ENCODE measurements around the gene TSR2.

The TSR2 gene, protein sequence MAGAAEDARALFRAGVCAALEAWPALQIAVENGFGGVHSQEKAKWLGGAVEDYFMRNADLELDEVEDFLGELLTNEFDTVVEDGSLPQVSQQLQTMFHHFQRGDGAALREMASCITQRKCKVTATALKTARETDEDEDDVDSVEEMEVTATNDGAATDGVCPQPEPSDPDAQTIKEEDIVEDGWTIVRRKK

DNA sequence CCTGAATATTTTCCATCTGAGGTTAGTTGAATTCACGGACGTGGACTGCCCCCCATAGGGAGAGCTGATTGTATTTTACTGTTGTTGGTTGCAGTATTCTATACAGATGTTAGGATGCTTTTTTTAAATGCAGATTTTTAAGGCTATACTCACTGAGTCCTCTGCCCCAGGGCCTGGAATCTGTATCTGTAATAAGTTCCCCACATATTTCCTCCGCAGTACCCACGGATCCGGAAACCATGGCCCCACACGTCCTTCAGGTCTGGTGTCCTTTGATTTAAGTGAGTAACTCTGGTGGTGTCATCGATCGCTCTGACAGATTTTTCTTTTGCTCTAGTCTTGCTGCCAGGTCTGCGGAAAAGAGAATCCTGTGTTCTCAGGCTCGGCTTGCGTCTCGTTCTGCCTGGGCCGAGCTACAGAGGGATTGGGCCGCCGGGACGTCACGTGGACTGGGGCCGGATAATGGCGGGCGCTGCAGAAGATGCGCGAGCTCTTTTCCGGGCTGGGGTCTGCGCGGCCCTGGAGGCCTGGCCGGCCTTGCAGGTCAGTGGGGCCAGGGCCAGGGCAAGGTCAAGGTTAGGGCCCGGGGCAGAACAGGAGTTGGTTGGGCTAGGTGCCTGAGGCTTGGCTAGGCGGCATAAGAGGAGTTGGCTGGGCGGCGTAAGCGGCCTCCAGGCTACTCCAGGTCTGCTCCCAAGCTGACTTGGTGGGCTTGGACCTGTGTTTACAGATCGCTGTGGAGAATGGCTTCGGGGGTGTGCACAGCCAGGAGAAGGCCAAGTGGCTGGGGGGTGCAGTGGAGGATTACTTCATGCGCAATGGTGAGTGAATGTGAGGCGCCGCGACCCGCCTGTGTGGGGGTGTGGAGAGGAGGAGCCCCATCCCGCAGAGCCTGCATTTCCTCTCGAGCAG, at the start of gene TSR2:
TSS of gene TSR2 (plus strand) at position 445 of the 912 bp plus-strand sequence. CDS start at position 463, 18 bp downstream.
- peak; percentile 91 for DNase-seq

DNA sequence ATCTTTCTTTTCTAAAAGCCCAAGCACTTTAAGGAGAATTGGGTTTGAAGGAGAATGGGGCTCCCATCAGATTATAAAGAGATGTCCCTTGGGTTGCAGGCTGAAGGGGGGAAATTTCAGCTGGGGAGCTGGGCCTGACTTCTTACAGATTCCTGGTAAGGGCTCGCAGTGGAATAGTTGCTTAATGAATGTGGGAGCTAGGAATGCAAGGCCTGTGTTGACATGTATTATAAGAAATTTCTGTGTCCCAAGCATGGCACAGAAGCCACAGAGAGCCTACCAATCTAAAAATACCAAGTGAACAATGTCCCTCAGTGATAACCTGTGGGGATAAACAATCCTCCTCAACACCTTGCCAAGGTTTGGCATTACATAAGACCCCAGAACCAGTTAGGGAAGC, 43.1 kb upstream of the TSR2 start:
- DNase-seq = no peak

DNA sequence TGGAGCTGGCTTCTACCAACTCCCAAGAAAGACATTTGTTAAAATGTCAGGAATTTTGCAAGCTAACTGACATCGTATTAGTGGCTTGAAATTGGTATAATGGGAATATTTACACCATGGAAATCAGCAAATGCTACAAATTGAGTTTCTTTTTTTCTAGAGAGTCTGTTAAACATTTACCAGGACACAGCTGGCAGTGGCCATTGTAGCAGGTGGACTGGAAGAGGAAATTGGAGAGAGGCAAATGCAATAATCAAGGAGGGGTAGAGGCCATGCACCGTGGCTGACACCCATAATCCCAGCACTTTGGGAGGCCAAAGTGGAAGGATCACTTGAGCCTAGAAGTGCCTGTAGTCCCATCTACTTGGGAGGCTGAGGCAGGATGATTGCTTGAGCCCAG, 32.9 kb upstream of the TSR2 start:
- no peak for DNase-seq

DNA sequence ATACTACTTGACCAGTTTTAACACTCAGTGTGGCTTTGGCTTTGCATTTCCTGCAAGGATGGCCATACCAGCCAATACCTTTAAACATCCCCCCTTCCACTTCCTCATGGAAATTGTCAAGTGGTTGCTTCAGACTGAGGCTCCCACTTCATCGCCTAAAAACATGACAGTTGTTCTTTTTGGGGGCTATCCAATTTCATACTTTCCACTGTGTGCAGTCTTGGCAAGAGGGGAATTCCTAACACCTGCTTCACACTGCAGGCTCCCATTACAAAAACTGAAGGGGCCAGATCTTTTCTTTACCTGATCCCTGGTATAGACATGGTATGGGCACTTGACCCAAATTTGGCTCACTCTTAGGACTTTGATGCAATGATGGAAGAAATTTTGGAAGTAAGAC, 28.5 kb upstream of the TSR2 start:
- DNase-seq = no peak

DNA sequence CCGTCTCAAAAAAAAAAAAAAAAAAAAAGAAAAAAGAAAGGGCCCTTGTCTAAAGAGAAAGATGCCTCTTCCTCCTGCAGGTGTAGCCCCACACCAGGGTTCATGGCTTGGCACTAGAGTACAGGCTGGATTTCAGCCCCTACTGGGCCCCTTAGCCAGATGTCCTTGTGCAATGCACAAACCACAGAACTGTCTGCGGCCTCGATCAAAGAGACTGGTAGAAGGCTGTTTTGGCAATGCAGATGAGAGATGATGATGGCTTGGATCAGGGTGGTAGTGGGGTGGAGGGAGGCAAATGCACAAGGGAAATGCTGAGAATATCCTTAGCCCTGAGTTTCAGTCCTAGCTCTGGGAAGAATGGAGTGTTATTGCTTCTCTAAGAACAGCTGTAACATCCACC, 26.5 kb upstream of the TSR2 start:
- DNase-seq = no peak

DNA sequence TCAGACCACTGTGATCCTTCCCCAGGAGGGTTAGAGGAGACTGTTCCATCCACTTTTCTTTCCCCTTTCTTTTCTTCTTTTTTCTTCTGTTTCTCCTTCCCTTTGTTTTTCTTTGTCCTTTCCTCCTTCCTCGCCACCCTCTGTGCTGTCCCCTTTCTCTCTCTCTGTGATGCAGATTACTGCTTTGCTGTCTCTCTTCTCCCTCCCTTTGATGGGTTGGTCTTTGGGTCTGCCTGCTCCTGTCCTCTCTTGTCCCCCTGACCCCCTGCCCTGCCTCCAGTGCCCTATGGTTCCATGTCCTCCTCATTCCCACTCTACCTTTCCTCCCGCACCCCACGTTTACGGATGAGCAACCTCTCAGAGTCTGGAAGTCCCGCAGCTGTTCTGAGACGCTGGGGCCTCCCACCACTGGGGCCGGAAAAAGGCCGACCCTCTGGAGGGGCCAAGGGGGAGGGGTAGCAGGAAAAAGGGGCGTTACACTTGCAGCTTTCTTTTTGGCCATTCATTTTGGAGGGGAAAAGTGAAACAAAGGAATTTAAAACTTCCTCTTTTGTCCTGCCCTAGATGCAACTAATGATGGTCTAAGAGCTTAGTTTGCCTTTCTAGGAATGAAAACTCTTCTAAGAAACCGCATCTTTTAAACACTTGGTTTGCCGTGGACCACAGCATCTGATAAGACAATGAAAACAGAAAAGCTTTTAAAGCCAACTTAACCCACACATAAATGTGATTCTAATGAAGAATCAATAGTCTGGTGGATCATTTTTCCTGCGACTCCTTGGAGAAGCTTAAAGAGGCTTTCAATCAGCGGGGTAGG, 24.5 kb upstream of the TSR2 start:
- no peak for DNase-seq

DNA sequence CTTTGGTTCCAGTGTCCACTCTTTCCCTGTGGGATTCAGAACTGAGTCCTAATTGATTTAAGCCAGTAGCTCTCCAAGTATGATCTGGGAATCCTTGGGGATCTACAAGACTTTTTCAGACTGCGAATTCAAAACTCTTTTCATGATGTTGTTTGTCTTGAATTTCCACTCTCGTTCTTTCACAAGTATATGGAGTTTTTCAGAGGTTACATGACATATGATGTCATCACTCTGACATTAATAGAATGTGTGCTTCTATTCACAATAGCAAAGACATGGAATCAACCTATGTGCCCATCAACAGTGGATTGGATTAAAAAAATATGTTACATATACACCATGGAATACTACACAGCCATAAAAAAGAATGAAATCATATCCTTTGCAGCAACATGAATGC, 23.2 kb upstream of the TSR2 start:
- no peak for DNase-seq

DNA sequence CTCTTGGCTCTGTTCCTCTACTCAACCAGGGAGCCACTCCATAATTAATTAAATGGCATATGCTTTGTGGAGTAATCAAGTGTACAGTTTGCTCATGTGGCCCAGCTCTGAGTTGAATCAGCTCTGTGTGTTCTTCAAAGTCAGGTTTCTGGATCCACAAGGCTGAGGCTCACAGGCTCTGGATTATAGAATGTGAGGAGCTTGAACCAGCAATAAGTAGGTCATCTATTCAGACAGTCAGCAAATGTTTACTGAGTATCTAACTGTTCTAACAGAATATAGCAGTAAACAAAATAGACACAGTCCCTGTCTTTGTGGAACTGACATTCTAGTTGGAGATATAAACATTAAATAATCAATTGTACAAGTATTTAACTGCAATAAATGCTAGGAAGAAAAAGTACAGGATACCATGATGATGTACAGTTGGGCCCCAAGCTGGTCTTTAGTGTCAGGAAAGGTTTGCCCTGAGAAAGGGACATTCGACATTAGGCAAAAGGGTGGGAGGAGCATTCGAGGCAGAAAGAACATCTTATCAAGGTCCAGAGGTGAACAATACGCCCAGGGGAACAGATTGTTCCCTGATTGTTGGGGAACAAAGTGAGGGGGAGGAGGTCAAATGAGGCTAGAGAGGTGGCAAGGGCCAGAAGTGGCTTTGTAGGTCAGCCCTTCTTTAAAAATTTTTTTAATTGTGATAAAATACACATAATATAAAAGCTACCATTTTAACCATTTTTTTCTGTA, 20.5 kb upstream of the TSR2 start:
- DNase-seq = no peak

DNA sequence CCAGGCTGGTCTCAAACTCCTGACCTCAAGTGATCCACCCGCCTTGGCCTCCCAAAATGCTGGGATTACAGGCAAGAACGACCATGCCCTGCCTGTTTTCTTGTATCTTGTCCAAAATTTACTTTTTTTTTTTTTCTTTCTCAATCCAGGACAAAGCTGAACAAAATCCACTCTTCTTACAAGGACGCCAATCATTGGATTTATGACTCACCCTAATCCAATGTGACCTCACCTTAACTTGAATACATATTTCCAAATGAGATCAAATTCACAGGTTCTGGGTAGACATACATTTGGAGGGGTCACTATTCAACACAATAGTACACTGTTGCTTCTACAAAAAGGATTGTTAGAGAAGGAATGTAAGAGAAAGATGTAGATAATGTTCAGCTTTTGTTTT, 18.0 kb upstream of the TSR2 start:
- no peak for DNase-seq

DNA sequence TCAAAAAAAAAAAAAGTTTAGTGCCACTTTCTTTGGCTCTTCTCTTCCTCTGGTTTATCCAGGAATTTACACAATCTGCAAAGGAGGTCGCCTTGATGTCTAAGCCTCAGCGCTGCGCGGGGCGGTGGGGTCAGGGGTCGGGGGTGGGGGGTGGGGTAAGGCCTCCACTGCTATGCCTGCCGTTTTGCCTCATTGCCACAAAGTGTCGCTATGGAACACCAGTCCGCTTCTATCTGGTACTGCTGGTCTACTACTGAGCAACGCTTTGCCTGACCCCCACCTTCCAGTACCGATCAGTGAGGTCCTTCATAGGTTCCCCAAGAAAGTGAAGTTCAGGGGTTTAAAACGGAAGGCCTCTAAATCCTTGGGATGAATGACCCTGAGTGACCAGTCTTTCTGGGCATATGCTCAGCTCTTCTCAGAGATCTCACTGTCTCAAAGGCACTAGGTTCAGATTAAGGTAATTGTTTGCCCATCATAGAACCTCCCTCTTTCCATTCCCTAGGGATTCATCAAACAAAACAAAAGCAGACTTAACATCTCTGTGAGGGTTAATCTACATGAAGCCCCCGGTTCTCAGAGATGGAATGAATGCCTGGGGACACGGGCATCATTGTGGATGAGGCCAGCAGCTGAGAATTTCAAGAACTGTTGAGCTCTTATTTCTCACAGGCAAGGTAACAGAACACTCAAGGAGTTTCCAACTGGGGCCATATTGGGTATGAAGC, 16.9 kb upstream of the TSR2 start:
- DNase-seq = peak; percentile 59

DNA sequence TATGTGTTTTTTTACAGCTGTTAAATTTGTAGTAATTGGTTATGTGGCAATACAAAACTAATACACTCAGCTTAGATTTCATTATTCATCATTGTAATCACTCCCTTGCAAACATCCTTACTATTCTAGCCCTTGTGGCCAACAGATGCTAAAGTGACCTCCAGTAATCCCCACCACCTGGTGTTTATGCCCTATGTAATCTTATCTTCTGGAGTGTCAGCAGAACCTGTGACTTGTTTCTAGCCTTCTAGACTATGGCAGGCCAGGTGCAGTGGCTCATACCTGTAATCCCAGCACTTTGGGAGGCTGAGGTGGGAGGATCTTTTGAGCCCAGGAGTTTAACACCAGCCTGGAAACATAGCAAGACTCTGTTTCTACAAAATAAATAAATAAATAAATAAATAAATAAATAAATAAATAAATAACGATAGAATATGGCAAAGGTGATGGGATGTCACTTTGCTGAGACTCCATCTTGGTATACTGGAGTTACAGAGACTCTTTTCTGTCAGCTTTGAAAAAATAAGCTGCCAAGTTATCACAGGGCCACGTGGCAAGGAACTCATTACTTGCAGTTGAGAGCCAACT, 12.3 kb upstream of the TSR2 start:
- DNase-seq = no peak

DNA sequence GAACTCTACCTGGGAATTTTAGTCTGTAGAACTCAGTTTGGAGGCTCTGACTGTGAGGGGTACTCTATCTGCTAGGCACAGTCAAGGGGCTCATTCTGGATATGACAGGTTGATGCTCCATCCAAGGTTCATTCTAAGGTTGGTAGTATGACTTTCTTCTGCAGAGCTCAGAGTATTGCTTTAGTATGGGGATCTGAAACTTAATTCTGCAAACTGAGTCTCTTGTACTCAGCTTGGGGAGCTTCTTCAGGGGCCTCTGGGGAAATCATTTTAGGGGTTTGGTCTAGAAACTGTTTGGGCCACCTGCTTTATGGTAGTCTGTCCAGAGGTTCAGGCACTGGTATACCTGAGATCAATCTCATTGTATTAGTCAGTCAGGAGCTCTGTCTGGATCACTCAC, 9.7 kb upstream of the TSR2 start:
- DNase-seq = no peak

DNA sequence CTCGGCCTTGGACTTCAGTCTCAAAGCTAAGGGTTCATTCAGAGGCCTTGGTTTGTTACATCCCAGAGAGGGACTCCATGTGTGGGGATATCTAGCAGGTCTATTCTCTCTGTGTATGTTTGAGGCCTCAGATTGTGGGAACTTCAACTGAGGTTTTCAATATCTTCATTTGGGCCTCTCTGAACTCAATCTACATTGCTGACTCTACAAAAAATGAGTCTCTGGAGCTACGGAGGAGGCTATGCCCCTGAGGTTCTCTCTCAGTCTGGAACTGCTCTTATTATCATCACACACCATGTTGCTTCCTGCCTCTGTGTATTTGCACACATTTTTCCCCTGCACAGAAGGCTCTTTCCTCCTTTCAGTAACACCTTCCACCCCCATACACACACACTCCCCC, 5.1 kb upstream of the TSR2 start:
- DNase-seq = no peak

DNA sequence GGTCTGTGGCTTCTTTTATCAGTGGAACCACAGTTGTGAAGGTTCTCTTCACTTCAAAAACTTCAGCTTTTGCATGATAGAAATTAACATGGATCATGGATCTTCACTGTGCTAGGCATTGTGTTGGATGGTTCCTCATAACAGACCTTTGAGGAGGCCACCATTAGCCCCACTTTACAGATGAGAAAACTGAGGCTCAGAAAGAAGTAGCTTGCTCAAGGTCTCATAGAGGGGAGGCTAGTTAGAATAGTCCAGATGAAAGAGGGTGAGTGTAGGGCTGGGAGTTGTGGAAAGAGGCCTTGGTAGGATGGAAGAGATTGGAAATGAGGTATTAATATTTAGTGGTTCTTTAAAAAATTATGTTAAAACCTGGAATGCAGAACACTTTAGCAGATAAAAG, 2.6 kb downstream of the TSR2 start:
- no peak for DNase-seq

DNA sequence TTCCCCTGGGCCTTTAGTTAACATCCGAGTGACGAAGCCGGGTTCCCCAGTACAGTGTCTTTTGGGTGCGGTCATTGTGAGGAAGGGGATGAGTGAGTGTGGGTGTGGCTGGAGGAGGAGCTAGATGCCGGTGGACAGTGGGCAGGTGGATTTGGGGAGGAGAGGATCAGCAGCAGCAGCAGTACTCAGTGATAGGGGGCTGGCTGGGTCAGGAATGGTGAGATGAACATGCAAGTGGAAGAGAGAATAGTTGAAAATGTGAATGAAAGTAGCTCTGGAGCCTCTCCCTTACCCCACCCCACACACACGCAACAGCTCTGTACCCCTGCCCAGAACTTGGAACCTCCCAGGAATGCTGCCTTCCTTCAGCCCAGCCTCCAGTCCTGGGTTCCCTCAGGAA, 4.5 kb downstream of the TSR2 start:
- DNase-seq = no peak

DNA sequence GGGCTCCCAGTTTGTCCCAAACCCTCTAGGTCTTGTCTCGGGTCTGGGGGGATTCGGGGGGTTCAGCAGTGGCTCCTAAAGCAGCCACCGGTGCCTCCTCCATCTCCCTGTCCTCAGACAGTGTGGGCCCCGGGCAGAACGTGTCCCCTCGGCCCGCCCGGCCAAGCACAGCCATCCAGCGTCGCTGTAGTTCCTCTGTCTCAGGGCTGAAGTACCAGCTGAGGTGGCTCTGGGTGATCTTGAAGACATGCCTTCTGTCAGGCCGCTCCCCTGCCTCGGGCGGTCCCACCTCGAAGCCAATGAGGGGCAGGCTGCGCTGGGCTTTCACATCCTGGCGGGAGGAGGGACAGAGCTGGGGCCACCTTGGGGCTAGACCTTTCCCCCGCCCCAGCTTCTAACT, 5.9 kb downstream of the TSR2 start:
- peak; percentile 60 for DNase-seq

DNA sequence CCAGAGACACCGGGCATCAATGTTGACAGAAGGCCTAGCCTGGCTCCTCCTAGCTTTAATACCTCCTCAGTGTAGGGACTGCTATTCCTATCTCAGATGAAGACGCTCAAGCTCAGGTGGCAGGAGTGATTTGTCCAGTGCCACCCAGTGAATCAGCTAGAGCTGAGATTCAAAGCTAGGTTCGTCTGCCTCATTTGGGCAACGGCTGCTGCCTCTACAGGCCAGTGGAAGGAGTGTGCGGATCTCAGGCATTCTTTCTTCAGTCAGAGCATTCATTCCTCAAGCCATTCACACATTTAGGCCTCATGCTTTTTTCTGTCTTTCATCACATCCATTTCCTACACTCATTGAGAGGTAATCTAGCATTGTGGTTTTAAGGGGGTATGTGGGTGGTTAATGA, 7.3 kb downstream of the TSR2 start:
- peak; percentile 55 for DNase-seq

DNA sequence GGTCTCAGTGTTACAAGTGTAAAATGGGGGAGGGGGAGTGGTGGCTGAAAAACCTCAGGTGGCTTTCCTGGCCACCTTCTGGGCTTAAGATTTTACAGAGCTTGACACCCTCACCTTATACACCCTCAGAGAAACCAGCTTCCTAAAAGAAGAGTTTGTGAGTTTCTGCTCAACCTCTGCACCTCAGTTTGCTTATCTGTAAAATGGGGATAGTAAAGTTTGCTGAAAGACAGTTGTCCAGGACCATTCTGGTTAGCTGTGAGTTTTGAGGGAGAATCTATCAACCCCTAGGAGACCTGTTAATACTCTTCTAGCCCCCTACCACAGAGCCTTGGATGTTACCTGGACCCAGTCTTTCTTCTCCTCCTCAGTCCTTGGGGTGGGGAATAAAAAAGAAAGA, 9.7 kb downstream of the TSR2 start:
- DNase-seq = no peak

DNA sequence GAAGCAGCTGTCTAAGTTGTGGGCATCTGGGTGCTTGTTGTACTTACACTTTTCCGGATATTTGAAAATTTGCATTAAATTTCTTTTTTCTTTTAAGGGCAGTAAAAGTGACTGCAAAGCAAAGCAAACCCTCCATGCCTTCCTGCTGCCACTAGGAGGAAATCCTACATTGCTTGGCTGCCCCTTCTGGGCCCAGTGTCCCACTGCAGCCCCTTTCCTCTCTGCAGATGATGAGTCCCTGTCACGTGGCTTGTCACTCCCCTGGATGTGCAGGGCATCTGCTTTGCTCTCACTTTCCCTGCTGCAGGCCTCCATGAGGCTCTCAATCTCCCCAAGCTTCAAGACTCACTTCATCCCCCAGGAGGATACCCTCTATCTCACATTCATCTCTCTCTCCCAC, 12.7 kb downstream of the TSR2 start:
- DNase-seq = peak; percentile 81

DNA sequence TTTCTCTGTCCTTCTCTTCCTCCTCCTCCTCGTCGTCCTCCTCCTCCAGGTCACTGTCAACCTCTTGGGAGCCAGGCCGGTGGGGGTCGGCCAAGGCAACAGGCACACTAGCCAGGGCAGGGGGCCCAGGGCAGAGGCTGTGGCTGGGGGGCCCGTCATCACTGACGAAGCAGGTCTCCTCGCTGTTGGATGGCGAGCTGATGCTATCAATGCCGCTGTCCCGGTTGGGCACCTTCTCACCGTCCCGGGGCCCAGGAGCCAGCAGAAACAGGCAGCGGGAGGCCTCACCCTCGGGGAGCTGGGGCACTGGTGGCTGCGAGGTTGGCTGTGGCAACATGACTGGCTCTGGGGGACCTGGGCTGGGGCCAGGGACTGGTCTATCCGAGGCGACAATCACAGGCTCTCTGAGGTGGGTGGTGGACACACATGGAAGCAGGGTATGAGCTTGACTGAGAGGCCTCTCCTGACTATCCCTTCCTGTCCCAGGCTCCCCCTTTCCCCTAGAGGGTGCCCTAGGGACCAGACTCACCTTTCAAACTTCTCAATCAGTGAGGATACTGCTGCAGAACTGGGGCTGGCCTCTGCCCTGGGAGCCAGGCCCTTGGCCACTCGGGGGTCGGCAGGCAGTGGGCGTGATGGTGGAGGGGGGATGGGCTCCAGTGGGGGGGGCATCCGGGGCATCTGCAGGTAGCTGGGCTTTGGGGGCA, 30.0 kb downstream of the TSR2 start:
- no peak for DNase-seq

Measured in islet precursor cell (in vitro differentiated cells).